Left lung (tissue), 10 donors: ENCODE data around the gene NPR1. TPM values are rescaled to one million over a fixed set of nuclear protein-coding genes. Genes with fewer than 3 reads are reported as not detected.
A peak's percentile ranks its signal among the peaks of the same experiment; 100 is the strongest.
"Not testable (repeated sequence)": the region's sequence is repeated elsewhere in the genome, so short reads cannot be mapped to it uniquely, and the experiment has no call there.

Experiments
- ATAC-seq: fragments of 200-7000 bp; cut with Tn5 transposase; one replicate; pipeline ENCODE4 v1.9.1; 2020; ENCODE audit warnings: moderate library complexity
- DNase-seq, 4 donors: peaks; one replicate each; pipeline ENCODE4 v3.0.0-alpha.2; 2013 to 2020
- H3K27ac ChIP-seq, 2 donors: fragments of 200-600 bp; sonication (generic) in 1 of 2; one replicate each; pipeline versions ENCODE4 v1.5.0 to v1.8.0; 2020 to 2021
- H3K27me3 ChIP-seq, 2 donors: fragments of 200-600 bp; sonication (generic) in 1 of 2; one replicate each; pipeline versions ENCODE4 v1.5.0 to v1.8.0; 2020 to 2021
- H3K36me3 ChIP-seq, 2 donors: fragments of 200-600 bp; sonication (generic) in 1 of 2; one replicate each; pipeline versions ENCODE4 v1.5.0 to v1.8.0; 2020 to 2021
- H3K4me1 ChIP-seq, 2 donors: fragments of 200-600 bp; one replicate each; pipeline ENCODE4 v1.8.0; 2021
- H3K4me3 ChIP-seq, 2 donors: fragments of 200-600 bp; sonication (generic) in 1 of 2; one replicate each; pipeline versions ENCODE4 v1.5.0 to v1.8.0; 2020 to 2021; ENCODE audit warnings: mild to moderate bottlenecking in 1 of 2
- H3K9me3 ChIP-seq, 2 donors: fragments of 200-600 bp; sonication (generic) in 1 of 2; one replicate each; pipeline versions ENCODE4 v1.5.0 to v1.8.0; 2020 to 2021
- CTCF ChIP-seq, 2 donors: fragments of 200-600 bp; sonication (generic) in 1 of 2; IDR thresholded peaks; one replicate each; pipeline versions ENCODE4 v1.5.0 to v1.8.0; 2021; ENCODE audit warnings: antibody characterized with exemption in 2 of 2
- intact Hi-C, 2 donors: fragments of 100-400 bp; cut with DNase I; formaldehyde crosslinking; loops; one replicate each; pipeline versions ENCODE4 v1.11.2 to v1.14.2; 2022
- polyA plus RNA-seq, 6 donors: library from polyadenylated mRNA; unstranded; fragments of 120-200 nt; gene quantifications; one replicate each; pipeline ENCODE4 v1.2.1, GENCODE V29; 2013; ENCODE audit not compliant: insufficient read length in 6 of 6
- total RNA-seq, 2 donors: library from RNA; stranded (reverse); fragmentation: NEBNext Ultra II Directional; extraction: Animal tissue kit (Norgen Biotek cat#: 25700); gene quantifications; one replicate each; pipeline ENCODE4 v1.2.1, GENCODE V29; 2021
- donor health status: DM: no; HTN: yes; CAD: no.
- donor health status: DM: no; HTN: no; CAD: no.

NPR1 gene
- total and polyA plus RNA-seq, 8 donors, result 14.3 to 45.2 (median 19.1) TPM

- no peak for TF ChIP-seq CTCF (IDR thresholded peaks at IDR 0.05)
- intact Hi-C loops, result no loop called here
Observed at GRCh38 chr1:153663211-153663610, 15.3 kb upstream of the NPR1 start.

GRCh38 chr1:153667439-153667838 is 11.0 kb upstream of the NPR1 start:
- H3K36me3 ChIP-seq, result peaks cover 8 to 70% of the 10 kb centered on the region in 2 donors

More at GRCh38 chr1:153663211-153663610, 15.3 kb upstream of the NPR1 start:
- H3K4me1 ChIP-seq, result peaks cover 1 to 29% of the 10 kb centered on the region in 2 donors
- no peaks in the 10 kb centered on the region for H3K27me3 ChIP-seq
- H3K27ac ChIP-seq, result peak overlapping the region in 1 of 2 donors; percentile 20
- peaks cover 8 to 79% of the 10 kb centered on the region in 2 donors for H3K36me3 ChIP-seq
- ATAC-seq, result no peak
- no peak overlapping the region for H3K4me3 ChIP-seq
- DNase-seq, result no peak
- no peaks in the 10 kb centered on the region for H3K9me3 ChIP-seq

GRCh38 chr1:153668672-153669071 is 9.8 kb upstream of the NPR1 start:
- H3K36me3 ChIP-seq, result peaks cover 8 to 58% of the 10 kb centered on the region in 2 donors
- ATAC-seq, H3K27ac ChIP-seq, intact Hi-C loops, H3K4me3 ChIP-seq, DNase-seq, H3K27me3 ChIP-seq, H3K9me3 ChIP-seq: not testable (repeated sequence)
- peaks cover 9 to 37% of the 10 kb centered on the region in 2 donors for H3K4me1 ChIP-seq

More at GRCh38 chr1:153667439-153667838, 11.0 kb upstream of the NPR1 start:
- Histone ChIP-seq H3K27ac (no peak overlapping the region), H3K27me3 (no peaks in the 10 kb centered on the region), H3K9me3 (no peaks in the 10 kb centered on the region), H3K4me3 (no peak overlapping the region), H3K4me1 (peaks cover 9 to 45% of the 10 kb centered on the region in 2 donors)
- intact Hi-C loops, result no loop called here
- no peak for TF ChIP-seq CTCF (IDR thresholded peaks at IDR 0.05)
- ATAC-seq (no peak), DNase-seq (no peak)

- H3K27me3 ChIP-seq, result no peaks in the 10 kb centered on the region
- TF ChIP-seq CTCF (IDR thresholded peaks at IDR 0.05), result no peak
- H3K36me3 ChIP-seq, result peaks cover 5 to 49% of the 10 kb centered on the region in 2 donors
- intact Hi-C loops, result loop anchor here in 1 of 2 donors (10.0 kb wide), 1 partner anchor 75 kb away; no protein-coding TSS in a partner anchor
- H3K4me1 ChIP-seq, result peaks cover 9 to 37% of the 10 kb centered on the region in 2 donors
- no peaks in the 10 kb centered on the region for H3K9me3 ChIP-seq
- H3K4me3 ChIP-seq, result peak overlapping the region; percentile 89 to 91
- DNase-seq (no peak), ATAC-seq (no peak)
- H3K27ac ChIP-seq, result no peak overlapping the region
Observed at GRCh38 chr1:153669606-153670005, 8.9 kb upstream of the NPR1 start.

- intact Hi-C loops, result loop anchor here in 1 of 2 donors (10.0 kb wide), 1 partner anchor 74 kb away; no protein-coding TSS in a partner anchor
- ATAC-seq (peak; percentile 9), DNase-seq (peak in 1 of 4 donors; percentile 71)
- TF ChIP-seq CTCF (IDR thresholded peaks at IDR 0.05), result no peak
- Histone ChIP-seq H3K36me3 (peaks cover 0 to 41% of the 10 kb centered on the region in 2 donors), H3K9me3 (no peaks in the 10 kb centered on the region), H3K27ac (peak overlapping the region; percentile 73 to 89), H3K4me1 (peaks cover 9 to 37% of the 10 kb centered on the region in 2 donors), H3K27me3 (no peaks in the 10 kb centered on the region), H3K4me3 (peak overlapping the region; percentile 89 to 91)
Observed at GRCh38 chr1:153670257-153670858, 8.1 kb upstream of the NPR1 start.
